HG03060 (cell line): Measurements from ENCODE around the gene VGLL3.

Experiments used
- ATAC-seq: cut with Tn5 transposase; IDR thresholded peaks from one replicate; pipeline ENCODE4 v1.9.1; 2021; ENCODE audit warnings: low read depth, moderate number of reproducible peaks; ENCODE audit not compliant: unreplicated experiment

Gene VGLL3

GRCh38 chr3:86954747-86955146 lies 36.2 kb downstream of the VGLL3 start:
- no peak for ATAC-seq

GRCh38 chr3:86954226-86954625 lies 36.7 kb downstream of the VGLL3 start:
- no peak for ATAC-seq

GRCh38 chr3:86951322-86951721 lies 39.6 kb downstream of the VGLL3 start:
- no peak for ATAC-seq

GRCh38 chr3:86950717-86951116 lies 40.2 kb downstream of the VGLL3 start:
- no peak for ATAC-seq

GRCh38 chr3:86949850-86950249 lies 41.1 kb downstream of the VGLL3 start:
- no peak for ATAC-seq

GRCh38 chr3:86948822-86949221 lies 42.1 kb downstream of the VGLL3 start:
- ATAC-seq: no peak

- ATAC-seq: no peak
Observed at GRCh38 chr3:86942206-86942605, 48.7 kb downstream of the VGLL3 start.

- ATAC-seq: no peak
Observed at GRCh38 chr3:86938416-86939105, 52.4 kb downstream of the VGLL3 start.

- no peak for ATAC-seq
Observed at GRCh38 chr3:86937306-86937791, 53.6 kb downstream of the VGLL3 start.

GRCh38 chr3:86934851-86935250 lies 56.1 kb downstream of the VGLL3 start:
- no peak for ATAC-seq

- ATAC-seq: no peak
Observed at GRCh38 chr3:86930831-86931230, 60.1 kb downstream of the VGLL3 start.

GRCh38 chr3:86930181-86930580 lies 60.8 kb downstream of the VGLL3 start:
- ATAC-seq: no peak

- ATAC-seq: no peak
Observed at GRCh38 chr3:86929046-86929445, 61.9 kb downstream of the VGLL3 start.

GRCh38 chr3:86923071-86923491 lies 67.9 kb downstream of the VGLL3 start:
- no peak for ATAC-seq

GRCh38 chr3:86921971-86922680 lies 68.8 kb downstream of the VGLL3 start:
- ATAC-seq: no peak

- no peak for ATAC-seq
Observed at GRCh38 chr3:86914670-86915069, 76.3 kb downstream of the VGLL3 start.

GRCh38 chr3:86913160-86913559 lies 77.8 kb downstream of the VGLL3 start:
- ATAC-seq: no peak

GRCh38 chr3:86895202-86895601 lies 95.7 kb downstream of the VGLL3 start:
- no peak for ATAC-seq

- ATAC-seq: no peak
Observed at GRCh38 chr3:86890741-86891396, 100.1 kb downstream of the VGLL3 start.
